SK-N-SH (cell line): ENCODE data around the gene EMP2. TPM values are rescaled to one million over a fixed set of nuclear protein-coding genes. Genes with fewer than 3 reads are reported as not detected.

Experiments
- CTCF ChIA-PET: fragments of 300-600, 350-600 bp; formaldehyde crosslinking; extraction: SDS; loops from one replicate; lab custom pipeline; 2021; lab: Yijun Ruan, JAX
- POLR2A ChIA-PET: fragments of 350-600 bp; sonication (Branson Sonifier 250); formaldehyde crosslinking; extraction: SDS; loops from one replicate; lab custom pipeline; 2020; ENCODE audit warnings: antibody characterized with exemption, inconsistent platforms; lab: Yijun Ruan, JAX
- DNase-seq: peaks from one replicate; pipeline ENCODE4 v3.0.0; 2012
- H2AFZ ChIP-seq: fragments of 200-600 bp; sonication (generic); 2 replicates; pipeline ENCODE4 v1.8.1; 2016; ENCODE audit warnings: antibody characterized with exemption, mild to moderate bottlenecking, low read depth
- H3F3A ChIP-seq: fragments of 200-600 bp; sonication (generic); replicated peaks from 2 replicates; pipeline ENCODE3; 2016; ENCODE audit warnings: antibody characterized with exemption, mild to moderate bottlenecking; ENCODE audit not compliant: insufficient read depth
- H3K27ac ChIP-seq, 2 experiments: fragments of 200-500 bp in 1 of 2; fragments of 200-600 bp in 1 of 2; sonication (Bioruptor generic) in 1 of 2; sonication (generic), shearing (Covaris generic) in 1 of 2; 2 replicates each; pipeline versions ENCODE4 v1.5.1 to v1.6.1; 2014 to 2016; ENCODE audit warnings: low read depth in 2 of 2, inconsistent platforms in 1 of 2, low read length in 1 of 2, mild to moderate bottlenecking in 1 of 2, mixed read lengths in 1 of 2
- H3K27me3 ChIP-seq: fragments of 200-600 bp; sonication (generic), shearing (Covaris generic); 2 replicates; pipeline ENCODE4 v1.6.1; 2016; ENCODE audit warnings: mixed run types; ENCODE audit not compliant: insufficient read depth
- H3K36me3 ChIP-seq, 2 experiments: fragments of 200-500 bp in 1 of 2; fragments of 200-600 bp in 1 of 2; sonication (Bioruptor generic) in 1 of 2; sonication (generic) in 1 of 2; replicated peaks in 1 of 2; 2 replicates each; pipeline versions ENCODE3 to v1.5.1; 2014 to 2016; ENCODE audit warnings: low read length in 1 of 2, mild to moderate bottlenecking in 1 of 2; ENCODE audit not compliant: insufficient read depth in 2 of 2, control insufficient read depth in 1 of 2
- H3K4me1 ChIP-seq, 2 experiments: fragments of 200-500 bp in 1 of 2; fragments of 200-600 bp in 1 of 2; sonication (Bioruptor generic) in 1 of 2; sonication (generic), shearing (Covaris generic) in 1 of 2; 2 replicates each; pipeline versions ENCODE4 v1.5.1 to v1.6.1; 2014 to 2016; ENCODE audit warnings: low read depth in 1 of 2, low read length in 1 of 2, mixed run types in 1 of 2; ENCODE audit not compliant: insufficient read depth in 2 of 2, control insufficient read depth in 1 of 2
- H3K4me2 ChIP-seq: fragments of 200-600 bp; sonication (generic), shearing (Covaris generic); 2 replicates; pipeline ENCODE4 v1.6.1; 2017; ENCODE audit warnings: mixed run types
- H3K4me3 ChIP-seq, 2 experiments: fragments of 200-500 bp in 1 of 2; fragments of 200-600 bp in 1 of 2; sonication (Bioruptor generic) in 1 of 2; sonication (generic), shearing (Covaris generic) in 1 of 2; 2 replicates each; pipeline versions ENCODE4 v1.5.1 to v1.8.1; 2014 to 2016; ENCODE audit warnings: low read depth in 2 of 2, inconsistent platforms in 1 of 2, low read length in 1 of 2, mild to moderate bottlenecking in 1 of 2, mixed read lengths in 1 of 2, moderate library complexity in 1 of 2
- H3K79me2 ChIP-seq: fragments of 200-600 bp; sonication (generic); 2 replicates; pipeline ENCODE4 v1.8.1; 2017; ENCODE audit warnings: mild to moderate bottlenecking; ENCODE audit not compliant: insufficient read depth
- H3K9ac ChIP-seq: fragments of 200-600 bp; sonication (generic); 2 replicates; pipeline ENCODE4 v1.6.1; 2017; ENCODE audit warnings: mixed run types
- H3K9me2 ChIP-seq: fragments of 200-600 bp; sonication (generic); 2 replicates; pipeline ENCODE4 v1.6.1; 2017; ENCODE audit warnings: mixed run types
- H3K9me3 ChIP-seq: fragments of 200-600 bp; sonication (generic); 2 replicates; pipeline ENCODE4 v1.6.1; 2017; ENCODE audit warnings: mixed run types, mild to moderate bottlenecking, moderate library complexity
- H4K20me1 ChIP-seq: fragments of 200-600 bp; sonication (generic); 2 replicates; pipeline ENCODE4 v1.6.1; 2017; ENCODE audit warnings: mild to moderate bottlenecking, mixed run types; ENCODE audit not compliant: insufficient read depth
- ELF1 ChIP-seq: IDR thresholded peaks from 2 replicates; pipeline ENCODE4 v1.4.0; 2012
- EP300 ChIP-seq, 2 experiments: IDR thresholded peaks; 2 replicates each; pipeline versions ENCODE4 v1.4.0 to v1.6.1; 2012; ENCODE audit warnings: borderline replicate concordance in 1 of 2, low read depth in 1 of 2, low read length in 1 of 2
- FOSL2 ChIP-seq: IDR thresholded peaks from 2 replicates; pipeline ENCODE4 v1.4.0; 2012; ENCODE audit warnings: low read depth, mild to moderate bottlenecking, moderate library complexity, borderline replicate concordance
- FOXJ3 ChIP-seq: sonication (generic); formaldehyde crosslinking; IDR thresholded peaks from 2 replicates; pipeline ENCODE4 v1.5.1; 2020; ENCODE audit warnings: mild to moderate bottlenecking, missing genetic modification reagents
- FOXM1 ChIP-seq: IDR thresholded peaks from 2 replicates; pipeline ENCODE4 v1.4.0; 2012; ENCODE audit warnings: low read depth, mild to moderate bottlenecking
- GATA2 ChIP-seq: sonication (generic); formaldehyde crosslinking; IDR thresholded peaks from 2 replicates; pipeline ENCODE4 v1.5.0; 2020; ENCODE audit warnings: mild to moderate bottlenecking, missing genetic modification reagents
- RCOR1 ChIP-seq: fragments of 150-350 bp; IDR thresholded peaks from 2 replicates; pipeline ENCODE4 v1.6.1; 2017; ENCODE audit warnings: antibody characterized with exemption, low read length
- RFX5 ChIP-seq: IDR thresholded peaks from 2 replicates; pipeline ENCODE4 v1.6.1; 2012; ENCODE audit warnings: mild to moderate bottlenecking, improper control_type of control experiment, low read length
- RXRA ChIP-seq: IDR thresholded peaks from 2 replicates; pipeline ENCODE4 v1.4.0; 2012; ENCODE audit warnings: low read depth, mild to moderate bottlenecking, borderline replicate concordance
- SIN3A ChIP-seq: IDR thresholded peaks from 2 replicates; pipeline ENCODE4 v1.6.1; 2012; ENCODE audit warnings: low read depth, mild to moderate bottlenecking, low read length, moderate library complexity, borderline replicate concordance
- TAF1 ChIP-seq: IDR thresholded peaks from 2 replicates; pipeline ENCODE4 v1.6.1; 2012; ENCODE audit warnings: low read depth, mild to moderate bottlenecking, low read length, moderate library complexity, borderline replicate concordance
- TEAD4 ChIP-seq: IDR thresholded peaks from 2 replicates; pipeline ENCODE4 v1.4.0; 2012; ENCODE audit warnings: mild to moderate bottlenecking, borderline replicate concordance; ENCODE audit not compliant: insufficient read depth
- YY1 ChIP-seq: IDR thresholded peaks from 2 replicates; pipeline ENCODE4 v1.4.0; 2012; ENCODE audit warnings: low read depth, mild to moderate bottlenecking
- WGBS: methylation state at CpG from one replicate; pipeline ENCODE4 v1.1.6; 2017; ENCODE audit warnings: low lambda C conversion rate; 5-methylcytosine and 5-hydroxymethylcytosine counted together
- polyA plus RNA-seq, 3 experiments: library from polyadenylated mRNA; depleted of rRNA; stranded (reverse); fragments of >200 nt; gene quantifications; 2 replicates each; pipeline ENCODE4 v1.2.3, GENCODE V29; 2012
- TF ChIP-seq, protein P1 (sequence below): IDR thresholded peaks from 2 replicates; pipeline ENCODE4; 2012
- TF ChIP-seq, protein P2 (sequence below): IDR thresholded peaks from 2 replicates; pipeline ENCODE4 v1.4.0; 2012; ENCODE audit warnings: low read depth
- TF ChIP-seq, protein P3 (sequence below): IDR thresholded peaks from 2 replicates; pipeline ENCODE4 v1.4.0; 2012; ENCODE audit warnings: low read depth, borderline replicate concordance
- TF ChIP-seq, protein P4 (sequence below): fragments of 150-350 bp; IDR thresholded peaks from 2 replicates; pipeline ENCODE4 v1.6.1; 2016; ENCODE audit warnings: mild to moderate bottlenecking, low read depth, low read length

The EMP2 gene
- polyA plus RNA-seq, 1 of the 3 experiments (the other 2 are of a cell fraction): 4.3 TPM

DNA sequence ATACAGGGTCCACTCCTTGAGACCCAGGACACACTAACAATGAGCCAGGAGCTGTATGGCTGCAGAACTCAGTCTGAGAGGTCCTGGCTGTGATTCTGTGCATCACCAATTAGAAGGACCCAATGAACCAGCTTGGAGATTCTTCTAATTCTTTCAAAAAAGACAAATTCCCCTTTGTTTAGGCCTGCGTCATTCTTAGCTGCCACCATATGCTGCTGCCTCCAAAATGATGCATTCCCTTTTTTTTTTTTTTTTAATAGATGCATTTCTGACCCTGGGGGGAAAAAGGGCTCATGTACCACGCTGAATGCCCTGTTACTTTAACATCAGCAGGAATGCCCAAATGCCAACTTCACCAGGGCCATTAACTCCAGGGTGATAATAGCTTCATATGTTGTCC, 28.5 kb downstream of the EMP2 start:
- DNase-seq: no peak
- H2AFZ ChIP-seq: no peak overlapping the region
- H3K9ac ChIP-seq: no peak overlapping the region
- no peaks in the 10 kb centered on the region for H3K79me2 ChIP-seq
- POLR2A ChIA-PET: interaction anchor here (0.6 kb wide), 1 partner anchor 40 kb away, joined by 4 read pairs; no protein-coding TSS in a partner anchor
- TF ChIP-seq RCOR1: no peak
- TF ChIP-seq, protein P1, sequence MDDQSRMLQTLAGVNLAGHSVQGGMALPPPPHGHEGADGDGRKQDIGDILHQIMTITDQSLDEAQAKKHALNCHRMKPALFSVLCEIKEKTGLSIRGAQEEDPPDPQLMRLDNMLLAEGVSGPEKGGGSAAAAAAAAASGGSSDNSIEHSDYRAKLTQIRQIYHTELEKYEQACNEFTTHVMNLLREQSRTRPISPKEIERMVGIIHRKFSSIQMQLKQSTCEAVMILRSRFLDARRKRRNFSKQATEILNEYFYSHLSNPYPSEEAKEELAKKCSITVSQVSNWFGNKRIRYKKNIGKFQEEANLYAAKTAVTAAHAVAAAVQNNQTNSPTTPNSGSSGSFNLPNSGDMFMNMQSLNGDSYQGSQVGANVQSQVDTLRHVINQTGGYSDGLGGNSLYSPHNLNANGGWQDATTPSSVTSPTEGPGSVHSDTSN: no peak
- TF ChIP-seq ELF1: no peak
- no peak for TF ChIP-seq FOXJ3 (CRISPR knock-in tag)
- TF ChIP-seq, protein P2, sequence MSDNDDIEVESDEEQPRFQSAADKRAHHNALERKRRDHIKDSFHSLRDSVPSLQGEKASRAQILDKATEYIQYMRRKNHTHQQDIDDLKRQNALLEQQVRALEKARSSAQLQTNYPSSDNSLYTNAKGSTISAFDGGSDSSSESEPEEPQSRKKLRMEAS: no peak
- no peak for TF ChIP-seq TAF1
- TF ChIP-seq, protein P3, sequence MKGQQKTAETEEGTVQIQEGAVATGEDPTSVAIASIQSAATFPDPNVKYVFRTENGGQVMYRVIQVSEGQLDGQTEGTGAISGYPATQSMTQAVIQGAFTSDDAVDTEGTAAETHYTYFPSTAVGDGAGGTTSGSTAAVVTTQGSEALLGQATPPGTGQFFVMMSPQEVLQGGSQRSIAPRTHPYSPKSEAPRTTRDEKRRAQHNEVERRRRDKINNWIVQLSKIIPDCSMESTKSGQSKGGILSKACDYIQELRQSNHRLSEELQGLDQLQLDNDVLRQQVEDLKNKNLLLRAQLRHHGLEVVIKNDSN: no peak
- no peak for TF ChIP-seq FOXM1
- TF ChIP-seq GATA2 (CRISPR knock-in tag): no peak
- no peak overlapping the region for H3K27ac ChIP-seq
- no peaks in the 10 kb centered on the region for H3F3A ChIP-seq
- no peaks in the 10 kb centered on the region for H4K20me1 ChIP-seq
- H3K9me3 ChIP-seq: no peaks in the 10 kb centered on the region
- CTCF ChIA-PET: interaction anchor here (0.7 to 1.6 kb wide), 3 partner anchors 11 to 37 kb away, joined by 3 to 7 read pairs (median 7); partner anchors contain the start of gene EMP2
- no peaks in the 10 kb centered on the region for H3K4me1 ChIP-seq
- no peak overlapping the region for H3K4me2 ChIP-seq
- no peaks in the 10 kb centered on the region for H3K36me3 ChIP-seq
- 75% methylated on average over 2 of the region's 2 CpGs for WGBS
- H3K27me3 ChIP-seq: no peaks in the 10 kb centered on the region
- H3K4me3 ChIP-seq: no peak overlapping the region
- no peaks in the 10 kb centered on the region for H3K9me2 ChIP-seq

DNA sequence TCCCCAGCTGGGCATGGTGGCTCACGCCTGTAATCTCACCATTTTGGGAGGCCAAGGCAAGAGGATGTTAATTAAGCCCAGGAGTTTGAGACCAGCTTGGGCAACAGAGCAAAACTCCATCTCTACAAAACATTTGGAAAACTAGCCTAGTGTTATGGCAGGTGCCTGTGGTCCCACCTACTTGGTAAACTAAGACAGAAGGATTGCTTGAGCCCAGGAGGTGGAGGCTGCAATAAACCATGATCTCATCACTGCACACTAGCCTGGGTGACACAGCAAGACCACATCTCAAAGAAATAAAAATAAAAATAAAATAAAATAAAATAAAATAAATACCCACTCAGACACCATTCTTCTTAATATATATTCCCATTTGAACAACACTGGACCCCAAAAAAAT, 32.0 kb downstream of the EMP2 start:
- Histone ChIP-seq H3K4me1 (peaks cover 0 to 7% of the 10 kb centered on the region in 2 experiments; a peak in 1 of 4 replicates), H3K9ac (no peak overlapping the region), H3K79me2 (no peaks in the 10 kb centered on the region), H3K36me3 (no peaks in the 10 kb centered on the region), H3F3A (no peaks in the 10 kb centered on the region), H3K27me3 (no peaks in the 10 kb centered on the region), H3K4me2 (no peak overlapping the region), H4K20me1 (no peaks in the 10 kb centered on the region), H3K27ac (no peak overlapping the region), H2AFZ (no peak overlapping the region), H3K4me3 (no peak overlapping the region), H3K9me3 (no peaks in the 10 kb centered on the region), H3K9me2 (no peaks in the 10 kb centered on the region)
- ChIA-PET CTCF (interaction anchor here (1.0 kb wide), 1 partner anchor 34 kb away, joined by 4 read pairs; no protein-coding TSS in a partner anchor), POLR2A (no interaction called here)
- DNase-seq: no peak
- WGBS: 71% methylated on average over 1 of the region's 1 CpG
- TF ChIP-seq SIN3A (no peak), RFX5 (no peak), TEAD4 (no peak), FOXJ3 (CRISPR knock-in tag) (no peak), FOSL2 (no peak), YY1 (no peak), ELF1 (no peak), EP300 (IDR thresholded peaks at IDR 0.05; ENCODE audit: borderline replicate concordance in 1 of 2, low read depth in 1 of 2, low read length in 1 of 2) (no peak), RXRA (no peak), GATA2 (CRISPR knock-in tag) (no peak)
- TF ChIP-seq, protein P3: no peak
- TF ChIP-seq, protein P4, sequence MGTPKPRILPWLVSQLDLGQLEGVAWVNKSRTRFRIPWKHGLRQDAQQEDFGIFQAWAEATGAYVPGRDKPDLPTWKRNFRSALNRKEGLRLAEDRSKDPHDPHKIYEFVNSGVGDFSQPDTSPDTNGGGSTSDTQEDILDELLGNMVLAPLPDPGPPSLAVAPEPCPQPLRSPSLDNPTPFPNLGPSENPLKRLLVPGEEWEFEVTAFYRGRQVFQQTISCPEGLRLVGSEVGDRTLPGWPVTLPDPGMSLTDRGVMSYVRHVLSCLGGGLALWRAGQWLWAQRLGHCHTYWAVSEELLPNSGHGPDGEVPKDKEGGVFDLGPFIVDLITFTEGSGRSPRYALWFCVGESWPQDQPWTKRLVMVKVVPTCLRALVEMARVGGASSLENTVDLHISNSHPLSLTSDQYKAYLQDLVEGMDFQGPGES: no peak
